Neuron (in vitro differentiated cells): ENCODE measurements around the gene SCGB2B2.

Source experiments
- H2AFZ ChIP-seq: one replicate; pipeline ENCODE4 v1.6.1; 2013; ENCODE audit warnings: low read depth, mild to moderate bottlenecking, inconsistent platforms, low read length, moderate library complexity
- H3K27me3 ChIP-seq: one replicate; pipeline ENCODE4 v1.6.1; 2013; ENCODE audit warnings: low read length; ENCODE audit not compliant: insufficient read depth
- H3K36me3 ChIP-seq: one replicate; pipeline ENCODE4 v1.6.1; 2013; ENCODE audit warnings: low read length; ENCODE audit not compliant: insufficient read depth
- H3K4me1 ChIP-seq: one replicate; pipeline ENCODE4 v1.6.1; 2013; ENCODE audit warnings: low read length; ENCODE audit not compliant: insufficient read depth
- H3K4me3 ChIP-seq: 2 replicates; pipeline ENCODE4 v1.5.1; 2013; ENCODE audit warnings: mild to moderate bottlenecking, low read length, moderate library complexity
- H3K9me3 ChIP-seq: one replicate; pipeline ENCODE4 v1.6.1; 2013; ENCODE audit warnings: low read length

Gene SCGB2B2

GRCh38 chr19:34639491-34640085 is 37.4 kb downstream of the SCGB2B2 start:
- Histone ChIP-seq H3K4me1 (no peaks in the 10 kb centered on the region), H3K36me3 (no peaks in the 10 kb centered on the region), H3K4me3 (no peak overlapping the region), H2AFZ (no peak overlapping the region), H3K9me3 (peaks cover 3% of the 10 kb centered on the region), H3K27me3 (no peaks in the 10 kb centered on the region)

- Histone ChIP-seq H3K4me3 (no peak overlapping the region), H3K36me3 (no peaks in the 10 kb centered on the region), H3K9me3 (peaks cover 3% of the 10 kb centered on the region), H3K27me3 (no peaks in the 10 kb centered on the region), H3K4me1 (no peaks in the 10 kb centered on the region), H2AFZ (no peak overlapping the region)
Observed at GRCh38 chr19:34633802-34634201, 43.2 kb downstream of the SCGB2B2 start.
